OCI-LY1 (cell line): Measurements from ENCODE around the gene RGS8.

ENCODE experiments used
- EZH2 ChIP-seq: fragments of 200-600 bp; sonication (generic), shearing (Covaris generic); IDR thresholded peaks from 2 replicates; pipeline ENCODE4 v1.8.0; 2017; ENCODE audit warnings: borderline replicate concordance, mixed run types, mild to moderate bottlenecking, antibody characterized with exemption, low read length, moderate library complexity, mixed read lengths
- TF ChIP-seq, protein P1 (sequence below): fragments of 200-600 bp; sonication (generic), shearing (Covaris generic); IDR thresholded peaks from 2 replicates; pipeline ENCODE4 v1.5.1; 2017; ENCODE audit warnings: mild to moderate bottlenecking, antibody characterized with exemption, low read length, moderate library complexity, mixed read lengths

DNA sequence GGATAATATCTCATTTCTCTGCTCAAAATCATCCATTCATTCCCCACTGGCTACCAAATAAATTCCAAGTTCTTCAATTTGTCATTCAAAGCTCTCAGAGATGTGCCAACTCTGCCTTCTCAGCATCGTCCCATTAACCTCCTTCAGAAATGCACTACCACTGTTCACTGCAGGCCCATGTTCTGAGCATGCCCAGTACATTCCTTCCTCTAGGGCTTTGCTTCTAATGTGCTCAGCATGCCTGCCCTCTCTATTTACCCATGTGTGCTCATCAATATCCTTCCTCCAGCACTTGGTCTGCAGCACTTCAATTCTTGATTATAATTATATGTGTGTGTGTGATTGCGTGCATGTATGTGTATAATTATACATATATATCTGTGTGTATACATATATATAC, 36.1 kb upstream of the RGS8 start:
- TF ChIP-seq, protein P1, sequence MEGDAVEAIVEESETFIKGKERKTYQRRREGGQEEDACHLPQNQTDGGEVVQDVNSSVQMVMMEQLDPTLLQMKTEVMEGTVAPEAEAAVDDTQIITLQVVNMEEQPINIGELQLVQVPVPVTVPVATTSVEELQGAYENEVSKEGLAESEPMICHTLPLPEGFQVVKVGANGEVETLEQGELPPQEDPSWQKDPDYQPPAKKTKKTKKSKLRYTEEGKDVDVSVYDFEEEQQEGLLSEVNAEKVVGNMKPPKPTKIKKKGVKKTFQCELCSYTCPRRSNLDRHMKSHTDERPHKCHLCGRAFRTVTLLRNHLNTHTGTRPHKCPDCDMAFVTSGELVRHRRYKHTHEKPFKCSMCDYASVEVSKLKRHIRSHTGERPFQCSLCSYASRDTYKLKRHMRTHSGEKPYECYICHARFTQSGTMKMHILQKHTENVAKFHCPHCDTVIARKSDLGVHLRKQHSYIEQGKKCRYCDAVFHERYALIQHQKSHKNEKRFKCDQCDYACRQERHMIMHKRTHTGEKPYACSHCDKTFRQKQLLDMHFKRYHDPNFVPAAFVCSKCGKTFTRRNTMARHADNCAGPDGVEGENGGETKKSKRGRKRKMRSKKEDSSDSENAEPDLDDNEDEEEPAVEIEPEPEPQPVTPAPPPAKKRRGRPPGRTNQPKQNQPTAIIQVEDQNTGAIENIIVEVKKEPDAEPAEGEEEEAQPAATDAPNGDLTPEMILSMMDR: no peak
- TF ChIP-seq EZH2: no peak
